GM19035 (cell line): ENCODE results near the gene METAP1D.

ENCODE experiments used
- ATAC-seq: cut with Tn5 transposase; IDR thresholded peaks from one replicate; pipeline ENCODE4 v1.9.1; 2021; ENCODE audit not compliant: unreplicated experiment

The METAP1D gene

GRCh38 chr2:172090044-172090961 lies 90.5 kb downstream of the METAP1D start:
- no peak for ATAC-seq

- no peak for ATAC-seq
Observed at GRCh38 chr2:172091000-172091641, 91.4 kb downstream of the METAP1D start.

GRCh38 chr2:172091761-172092566 lies 92.2 kb downstream of the METAP1D start:
- ATAC-seq: no peak

- ATAC-seq: no peak
Observed at GRCh38 chr2:172092716-172093415, 93.1 kb downstream of the METAP1D start.

GRCh38 chr2:172093416-172094293 lies 93.9 kb downstream of the METAP1D start:
- ATAC-seq: no peak

GRCh38 chr2:172094294-172095145 lies 94.8 kb downstream of the METAP1D start:
- no peak for ATAC-seq

- no peak for ATAC-seq
Observed at GRCh38 chr2:172095146-172095904, 95.6 kb downstream of the METAP1D start.

- ATAC-seq: no peak
Observed at GRCh38 chr2:172095905-172096625, 96.3 kb downstream of the METAP1D start.

- no peak for ATAC-seq
Observed at GRCh38 chr2:172096626-172097547, 97.1 kb downstream of the METAP1D start.

GRCh38 chr2:172097557-172098131 lies 97.9 kb downstream of the METAP1D start:
- ATAC-seq: no peak

GRCh38 chr2:172098287-172098649 lies 98.5 kb downstream of the METAP1D start:
- no peak for ATAC-seq

- ATAC-seq: no peak
Observed at GRCh38 chr2:172098650-172099471, 99.1 kb downstream of the METAP1D start.

- no peak for ATAC-seq
Observed at GRCh38 chr2:172099472-172100079, 99.8 kb downstream of the METAP1D start.

GRCh38 chr2:172100080-172100934 lies 100.6 kb downstream of the METAP1D start:
- ATAC-seq: no peak
